H4 (cell line): Measurements from ENCODE around the gene PDE3A. TPM values are rescaled to one million over a fixed set of nuclear protein-coding genes. Genes with fewer than 3 reads are reported as not detected.
"Not testable (repeated sequence)": the region's sequence is repeated elsewhere in the genome, so short reads cannot be mapped to it uniquely, and the experiment has no call there.

ENCODE experiments used
- DNase-seq: peaks from one replicate; pipeline ENCODE4 v3.0.0-alpha.2; 2015; ENCODE audit warnings: low spot score
- total RNA-seq: library from RNA; depleted of rRNA; stranded (reverse); fragments of >200 nt; shearing (Covaris generic); gene quantifications from 2 replicates; pipeline ENCODE4 v1.2.3, GENCODE V29; 2014

Gene PDE3A
- total RNA-seq, 1 experiment from 2014 or later, result 8.9 TPM

- DNase-seq, result no peak
These were observed 236.2 kb downstream of the PDE3A start for GRCh38 chr12:20604408-20605067.

DNA sequence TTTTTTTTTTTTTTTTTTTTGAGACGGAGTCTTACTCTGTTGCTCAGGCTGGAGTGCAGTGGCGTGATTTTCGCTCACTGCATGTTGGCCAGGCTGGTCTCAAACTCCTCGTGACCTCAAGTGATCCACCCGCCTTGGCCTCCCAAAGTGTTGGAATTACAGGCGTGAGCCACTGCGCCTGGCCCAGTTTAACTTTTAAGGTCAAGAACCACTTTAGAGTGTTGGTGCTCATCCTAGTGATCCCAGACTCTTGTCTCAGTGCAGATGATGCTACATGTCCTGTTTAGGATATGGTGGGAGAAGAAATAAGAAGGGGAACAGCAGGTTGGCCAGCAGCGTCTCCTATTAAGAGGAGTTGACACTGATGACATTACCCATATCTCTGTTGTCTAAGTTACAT, 246.7 kb downstream of the PDE3A start:
- not testable (repeated sequence) for DNase-seq

DNA sequence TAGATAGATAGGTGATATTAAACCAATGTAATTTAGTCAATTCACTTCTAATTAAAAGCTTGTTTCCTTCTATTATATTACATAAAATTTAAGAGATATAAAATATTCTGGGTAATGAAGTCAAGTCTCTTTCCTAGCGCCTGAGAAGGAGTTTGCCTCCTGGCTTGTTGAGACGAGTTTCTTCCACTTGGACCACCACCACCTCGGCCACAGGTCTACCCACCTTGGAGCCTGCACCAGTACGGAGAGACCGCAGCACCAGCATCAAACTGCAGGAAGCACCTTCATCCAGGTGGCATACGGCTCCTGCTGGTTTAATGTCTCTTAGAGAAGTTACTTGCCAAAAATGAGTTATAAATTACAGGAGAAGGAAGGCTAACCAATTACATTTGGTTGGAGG, 247.8 kb downstream of the PDE3A start:
- DNase-seq, result no peak

- no peak for DNase-seq
These were observed 251.9 kb downstream of the PDE3A start for GRCh38 chr12:20620261-20620660.

GRCh38 chr12:20624718-20625117, 256.4 kb downstream of the PDE3A start:
- DNase-seq, result peak; percentile 57

DNA sequence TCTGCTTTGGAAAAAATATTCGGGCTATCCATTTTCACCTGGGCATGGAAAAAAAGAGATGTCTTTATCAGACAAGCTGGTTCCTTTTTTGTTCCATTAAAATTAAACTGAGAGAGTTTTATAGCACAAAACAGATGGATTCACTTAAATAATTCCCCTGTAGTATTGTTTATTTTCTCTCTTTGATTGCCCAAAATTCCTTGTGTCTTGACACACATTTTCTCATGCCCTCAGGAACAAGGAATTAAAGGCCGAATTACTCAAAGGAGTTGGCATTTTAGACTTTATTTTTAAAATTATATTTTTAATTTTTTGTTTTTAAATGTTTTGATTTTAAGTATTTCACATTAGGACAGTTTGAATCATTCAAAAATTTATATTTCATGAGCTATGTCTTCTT, 257.2 kb downstream of the PDE3A start:
- DNase-seq, result no peak

DNA sequence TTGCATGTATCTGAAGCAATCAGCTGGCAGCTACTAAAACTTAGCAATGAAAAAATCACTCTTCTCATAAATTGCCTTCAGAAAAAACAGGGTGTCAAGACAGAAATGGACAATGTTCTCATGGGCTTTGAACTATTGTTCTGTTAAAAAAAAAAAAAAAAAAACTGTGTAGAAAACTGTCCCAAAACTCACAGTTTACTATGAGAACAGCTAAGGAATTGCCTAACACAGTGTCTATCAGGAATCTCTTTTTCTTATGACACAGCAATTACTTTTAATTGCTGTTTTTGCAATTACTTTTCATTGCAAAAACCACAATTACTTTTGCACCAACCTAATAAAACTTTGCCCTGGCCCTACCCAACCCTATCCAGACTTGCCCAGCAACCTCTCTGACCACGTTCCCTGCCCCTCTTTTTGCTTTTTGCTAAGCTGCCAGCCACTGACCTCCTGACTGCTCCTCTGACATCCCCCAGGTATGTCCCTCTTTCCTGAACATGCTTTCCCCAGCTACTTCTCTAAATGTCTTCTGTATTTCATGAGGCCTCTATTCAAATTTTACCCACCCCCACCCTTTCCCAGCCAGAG, 258.8 kb downstream of the PDE3A start:
- no peak for DNase-seq

DNA sequence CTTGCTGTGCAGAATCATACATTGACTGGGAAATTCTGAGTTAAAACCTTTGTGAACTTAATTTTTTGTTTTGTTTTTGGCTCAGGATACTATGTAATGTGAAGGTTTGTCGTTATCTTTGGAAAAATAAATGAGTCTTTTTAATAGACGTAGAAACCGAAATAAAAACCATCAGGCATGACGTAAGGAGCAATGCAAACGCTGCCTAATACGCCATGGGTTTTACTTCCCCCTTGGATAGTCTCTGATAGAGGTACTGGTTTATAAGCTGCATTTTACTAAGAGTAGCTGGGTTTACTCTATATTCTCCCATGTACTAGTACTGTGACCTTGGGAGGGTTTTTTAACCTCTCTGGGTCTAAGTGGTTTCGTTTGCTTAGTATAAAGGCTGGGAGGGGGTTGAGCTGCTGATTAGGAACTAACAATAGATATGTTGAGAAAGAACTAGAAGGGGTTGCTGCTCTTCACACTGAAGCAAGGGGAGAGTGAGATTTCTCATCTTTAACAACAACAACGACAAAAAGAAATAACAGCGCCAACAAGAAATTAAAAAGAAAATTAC, 260.0 kb downstream of the PDE3A start:
- DNase-seq, result no peak

- no peak for DNase-seq
These were observed 260.7 kb downstream of the PDE3A start for GRCh38 chr12:20628999-20629398.

GRCh38 chr12:20629414-20630156, 261.2 kb downstream of the PDE3A start:
- DNase-seq, result peak; percentile 90

DNA sequence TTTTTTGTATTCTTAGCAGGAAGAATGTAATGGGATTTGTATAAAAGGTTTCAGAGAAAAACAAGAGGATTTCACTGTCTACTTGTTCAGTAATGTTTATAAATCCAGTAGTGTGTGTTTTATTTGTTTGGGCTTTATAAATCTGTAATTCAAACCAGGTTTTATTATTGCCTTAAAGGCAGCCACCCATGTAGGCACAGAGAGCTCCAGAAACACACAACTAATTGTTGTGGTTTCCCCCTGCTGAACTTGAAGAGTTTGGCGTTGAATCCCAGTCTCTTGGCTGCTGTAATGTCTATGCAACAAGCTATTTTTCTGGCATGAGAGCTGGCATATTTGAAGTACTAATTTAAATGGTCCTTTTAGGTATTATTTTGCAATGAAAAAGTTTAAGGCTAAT, 263.4 kb downstream of the PDE3A start:
- DNase-seq, result peak; percentile 86

DNA sequence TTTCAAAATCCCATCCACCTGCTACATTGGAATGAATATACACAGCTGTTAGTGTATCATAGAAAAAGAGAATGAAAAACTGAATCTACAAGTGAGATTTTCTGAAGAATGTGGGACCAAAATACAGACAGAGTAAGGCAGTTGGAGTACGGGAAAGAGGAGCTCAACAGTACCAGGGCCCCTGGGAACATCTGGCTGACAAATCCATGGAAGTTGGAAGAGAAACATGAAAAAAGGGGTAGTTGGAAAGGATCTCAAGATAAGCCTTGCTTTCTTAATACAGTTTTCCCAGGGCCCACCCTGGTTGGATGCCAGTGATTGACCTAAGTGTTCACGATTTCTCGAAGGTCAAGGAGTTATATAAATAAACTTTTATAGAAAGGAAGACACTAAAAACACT, 272.8 kb downstream of the PDE3A start:
- no peak for DNase-seq

- DNase-seq, result no peak
These were observed 275.5 kb downstream of the PDE3A start for GRCh38 chr12:20643822-20644221.

DNA sequence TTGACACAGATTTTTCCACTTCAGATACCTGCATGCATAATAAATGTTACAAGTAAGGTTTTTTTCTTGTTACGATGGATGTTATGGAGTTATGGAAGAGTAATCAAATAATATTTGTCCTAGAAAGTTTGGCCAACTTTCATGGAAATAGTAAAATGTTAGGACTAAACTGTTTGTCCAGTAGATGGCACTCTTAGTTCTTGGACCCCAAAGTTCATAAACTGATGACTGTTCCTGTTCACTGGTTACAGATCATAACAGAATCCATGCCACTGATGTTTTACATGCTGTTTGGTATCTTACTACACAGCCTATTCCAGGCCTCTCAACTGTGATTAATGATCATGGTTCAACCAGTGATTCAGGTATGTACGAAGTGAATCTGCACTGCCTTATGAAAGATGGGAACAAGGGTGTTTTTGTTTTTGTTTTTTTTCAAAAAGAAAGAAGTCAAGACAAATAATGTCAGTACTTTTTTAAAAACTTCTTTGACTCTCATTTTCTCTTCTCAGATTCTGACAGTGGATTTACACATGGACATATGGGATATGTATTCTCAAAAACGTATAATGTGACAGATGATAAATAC, 278.0 kb downstream of the PDE3A start:
- peak; percentile 36 for DNase-seq

DNA sequence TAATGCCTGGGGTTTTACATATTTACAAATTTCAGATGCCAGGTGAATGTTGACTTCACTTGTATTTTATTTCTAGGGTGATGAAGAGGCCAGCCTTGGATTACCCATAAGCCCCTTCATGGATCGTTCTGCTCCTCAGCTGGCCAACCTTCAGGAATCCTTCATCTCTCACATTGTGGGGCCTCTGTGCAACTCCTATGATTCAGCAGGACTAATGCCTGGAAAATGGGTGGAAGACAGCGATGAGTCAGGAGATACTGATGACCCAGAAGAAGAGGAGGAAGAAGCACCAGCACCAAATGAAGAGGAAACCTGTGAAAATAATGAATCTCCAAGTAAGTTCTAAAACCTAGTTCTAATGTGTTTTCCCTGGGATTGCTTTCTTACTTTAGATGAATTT, 285.5 kb downstream of the PDE3A start:
- DNase-seq, result no peak

- DNase-seq, result no peak
These were observed 288.3 kb downstream of the PDE3A start for GRCh38 chr12:20656600-20656999.

GRCh38 chr12:20657496-20657895, 289.2 kb downstream of the PDE3A start:
- DNase-seq, result no peak

- no peak for DNase-seq
These were observed 313.0 kb downstream of the PDE3A start for GRCh38 chr12:20681334-20681733.

- DNase-seq, result no peak
These were observed 326.9 kb downstream of the PDE3A start, which contains the start of gene SLCO1C1 for GRCh38 chr12:20695232-20695631. TSS of gene SLCO1C1 (plus strand) at chr12:20695332. CDS start at chr12:20699577, 4,245 bp downstream.

DNA sequence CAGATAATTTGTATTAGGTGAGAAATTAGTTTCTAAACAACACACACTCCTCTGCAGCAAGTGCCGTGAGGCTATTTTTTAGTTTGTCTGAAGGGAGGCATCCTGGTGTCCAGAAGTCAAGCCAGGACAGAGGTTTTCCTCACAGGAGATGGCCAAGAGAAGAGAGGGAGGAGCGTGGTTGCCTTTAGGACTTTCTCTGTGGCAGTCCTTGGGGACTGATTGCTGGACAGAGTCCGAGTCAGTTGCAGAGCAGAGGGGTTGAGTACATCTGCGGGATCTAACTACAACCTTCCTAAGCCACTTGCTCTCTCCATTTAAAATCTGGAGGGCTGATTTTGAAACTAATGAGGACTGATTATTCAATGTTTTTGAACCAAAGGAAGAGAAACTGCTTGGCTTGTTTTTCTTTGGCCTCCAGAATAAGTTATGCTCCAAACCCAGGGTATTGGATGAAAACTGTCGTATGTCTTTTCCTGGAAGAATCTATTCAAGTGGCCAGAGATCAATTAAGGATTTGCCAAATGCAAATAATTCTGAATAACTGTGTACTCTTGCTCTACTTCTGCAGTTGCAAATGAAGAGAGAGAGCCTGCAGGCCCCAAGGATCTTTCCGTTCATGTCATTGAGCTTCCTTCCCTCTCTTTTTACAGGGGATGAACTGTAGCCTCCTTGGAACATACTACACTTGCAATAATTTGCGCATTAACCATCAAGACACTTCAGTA, 328.0 kb downstream of the PDE3A start:
- no peak for DNase-seq

- no peak for DNase-seq
These were observed 332.8 kb downstream of the PDE3A start for GRCh38 chr12:20701106-20701505.

GRCh38 chr12:20704860-20705259, 336.5 kb downstream of the PDE3A start:
- DNase-seq, result no peak
